HG03103 (cell line): ENCODE results near the gene UTF1.
"Not testable (repeated sequence)": the region's sequence is repeated elsewhere in the genome, so short reads cannot be mapped to it uniquely, and the experiment has no call there.

Source experiments
- ATAC-seq: cut with Tn5 transposase; IDR thresholded peaks from one replicate; pipeline ENCODE4 v1.9.1; 2021; ENCODE audit warnings: low read depth; ENCODE audit not compliant: unreplicated experiment

The UTF1 gene

GRCh38 chr10:133260895-133261725 lies 31.1 kb downstream of the UTF1 start:
- ATAC-seq: peak; percentile 50

GRCh38 chr10:133261726-133262325 lies 31.8 kb downstream of the UTF1 start:
- ATAC-seq: peak; percentile 44

- no peak for ATAC-seq
Observed at GRCh38 chr10:133262696-133263095, 32.7 kb downstream of the UTF1 start.

- no peak for ATAC-seq
Observed at GRCh38 chr10:133263674-133264073, 33.7 kb downstream of the UTF1 start.

- no peak for ATAC-seq
Observed at GRCh38 chr10:133264461-133264860, 34.4 kb downstream of the UTF1 start.

- not testable (repeated sequence) for ATAC-seq
Observed at GRCh38 chr10:133265052-133265451, 35.0 kb downstream of the UTF1 start.

GRCh38 chr10:133266056-133266795 lies 36.2 kb downstream of the UTF1 start:
- no peak for ATAC-seq

GRCh38 chr10:133267293-133267692 lies 37.3 kb downstream of the UTF1 start:
- ATAC-seq: no peak

- ATAC-seq: no peak
Observed at GRCh38 chr10:133267829-133268228, 37.8 kb downstream of the UTF1 start.

GRCh38 chr10:133268532-133268931 lies 38.5 kb downstream of the UTF1 start:
- no peak for ATAC-seq

GRCh38 chr10:133269367-133269766 lies 39.4 kb downstream of the UTF1 start:
- no peak for ATAC-seq

- no peak for ATAC-seq
Observed at GRCh38 chr10:133270204-133270603, 40.2 kb downstream of the UTF1 start.

- ATAC-seq: no peak
Observed at GRCh38 chr10:133270773-133271297, 40.8 kb downstream of the UTF1 start.

- ATAC-seq: no peak
Observed at GRCh38 chr10:133271521-133272300, 41.7 kb downstream of the UTF1 start.

GRCh38 chr10:133272301-133272963 lies 42.4 kb downstream of the UTF1 start:
- no peak for ATAC-seq

GRCh38 chr10:133272964-133273420 lies 43.0 kb downstream of the UTF1 start:
- no peak for ATAC-seq

GRCh38 chr10:133273534-133274143 lies 43.6 kb downstream of the UTF1 start:
- no peak for ATAC-seq

- peak; percentile 39 for ATAC-seq
Observed at GRCh38 chr10:133274751-133275683, 45.0 kb downstream of the UTF1 start.
